Activated CD4-positive, alpha-beta memory T cell treated with anti-CD3 and anti-CD28 coated beads, Interleukin-2, amount 10 ng/mL, durations not matched to agents 7 days and 5 days (primary cell): ENCODE measurements around the gene OPA3. TPM values are rescaled to one million over a fixed set of nuclear protein-coding genes. Genes with fewer than 3 reads are reported as not detected.
"Not testable (repeated sequence)": the region's sequence is repeated elsewhere in the genome, so short reads cannot be mapped to it uniquely, and the experiment has no call there.

Experiments used
- CTCF ChIA-PET: fragments of 350-600 bp; sonication (Branson Sonifier 250); formaldehyde crosslinking; loops from one replicate; lab custom pipeline; 2021; ENCODE audit warnings: antibody characterized with exemption, inconsistent platforms; lab: Charles Lee
- POLR2A ChIA-PET: fragments of 350-600 bp; sonication (Branson Sonifier 250); formaldehyde crosslinking; loops from one replicate; lab custom pipeline; 2021; ENCODE audit warnings: antibody characterized with exemption; lab: Charles Lee
- DNase-seq: peaks from one replicate; pipeline ENCODE4 v3.0.0-alpha.2; 2020
- H3K27ac Mint-ChIP-seq: one replicate; pipeline ENCODE4 v1.8.0; 2021; ENCODE audit warnings: mild to moderate bottlenecking, mixed read lengths
- H3K27me3 Mint-ChIP-seq: one replicate; pipeline ENCODE4 v1.8.0; 2021; ENCODE audit warnings: mixed read lengths
- H3K36me3 Mint-ChIP-seq: one replicate; pipeline ENCODE4 v1.8.0; 2021; ENCODE audit warnings: low read depth, mixed read lengths
- H3K4me1 Mint-ChIP-seq: one replicate; pipeline ENCODE4 v1.8.0; 2021; ENCODE audit warnings: mixed read lengths
- H3K4me3 Mint-ChIP-seq: one replicate; pipeline ENCODE4 v1.8.0; 2021; ENCODE audit warnings: mild to moderate bottlenecking, mixed read lengths
- H3K9me3 Mint-ChIP-seq: one replicate; pipeline ENCODE4 v1.8.0; 2021; ENCODE audit warnings: mixed read lengths
- total RNA-seq, 2 experiments: library from RNA; stranded (reverse); gene quantifications; one replicate each; pipeline ENCODE4 v1.2.3, GENCODE V29; 2021

The OPA3 gene
- 10 to 100 TPM; 12.0 to 12.9 TPM for total RNA-seq

DNA sequence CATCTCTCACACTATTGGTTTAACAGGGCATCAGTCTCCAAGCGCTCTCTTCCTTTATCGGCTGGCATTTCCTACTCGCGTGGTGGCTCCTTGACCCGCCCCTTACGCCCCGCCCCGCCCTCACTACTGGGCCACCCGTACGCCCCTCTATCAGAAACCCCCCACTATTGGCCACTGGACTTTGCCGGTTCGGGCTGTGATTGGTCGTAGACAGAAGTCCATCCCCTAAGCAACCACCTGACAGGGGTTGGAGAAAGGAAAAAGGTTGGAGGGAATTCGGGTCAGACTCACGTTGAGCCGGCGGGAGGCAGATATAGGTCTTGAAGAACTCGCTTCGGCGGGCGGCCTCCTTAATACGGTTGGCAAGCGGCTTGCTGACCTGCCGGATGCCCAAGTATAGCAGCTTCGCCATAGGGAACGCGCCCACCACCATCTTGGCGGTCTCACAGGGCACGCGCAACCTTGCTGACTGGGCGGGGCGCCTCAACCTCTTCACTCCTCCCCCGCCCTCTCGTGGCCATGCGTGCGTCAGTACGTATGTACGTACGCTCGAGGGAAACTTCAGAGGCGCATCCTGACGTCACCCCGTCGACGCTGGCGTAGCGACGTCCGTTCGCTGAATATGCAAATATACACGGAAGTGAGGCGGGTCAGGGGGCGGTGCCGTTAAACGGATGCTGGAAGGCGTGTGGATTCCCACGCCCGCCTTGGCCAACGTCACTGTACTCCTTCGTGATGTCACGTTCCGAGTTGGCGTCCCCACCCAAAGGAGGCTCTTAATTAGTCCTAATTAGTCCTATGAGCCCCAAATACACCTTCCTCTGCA is at the start of gene OPA3:
OPA3 (minus strand) TSS at position 471 of the 826 bp plus-strand sequence; CDS start at position 433, 38 bp downstream.
- Mint-ChIP-seq H3K27ac (peak within 1 kb of the TSS; percentile 91), H3K27me3 (peaks cover 5% of the 10 kb centered on the region), H3K36me3 (peaks cover 17% of the 10 kb centered on the region), H3K9me3 (no peaks in the 10 kb centered on the region), H3K4me1 (peaks cover 22% of the 10 kb centered on the region), H3K4me3 (peak within 1 kb of the TSS; percentile 96)
- DNase-seq: peak; percentile 100
- POLR2A ChIA-PET: interaction anchor here (1.0 to 2.8 kb wide), 14 partner anchors 21 to 116 kb away, joined by 3 to 16 read pairs (median 4); partner anchors contain the start of genes EML2, FOSB, PPM1N and QPCTL
- CTCF ChIA-PET: interaction anchor here (1.0 to 4.2 kb wide), 7 partner anchors 13 to 108 kb away, joined by 3 to 23 read pairs (median 6); partner anchors contain the start of gene QPCTL

GRCh38 chr19:45632468-45633196 is 48.0 kb upstream of the OPA3 start:
- ChIA-PET POLR2A (interaction anchor here (4.3 kb wide), 1 partner anchor 9 kb away, joined by 21 read pairs; the partner anchor contains the start of gene EML2), CTCF (interaction anchor here (3.6 kb wide), 1 partner anchor 9 kb away, joined by 17 read pairs; no protein-coding TSS in a partner anchor)
- H3K27ac Mint-ChIP-seq: no peak overlapping the region
- peaks cover 25% of the 10 kb centered on the region for H3K4me1 Mint-ChIP-seq
- H3K36me3 Mint-ChIP-seq: peaks cover 29% of the 10 kb centered on the region
- H3K27me3 Mint-ChIP-seq: no peaks in the 10 kb centered on the region
- no peak overlapping the region for H3K4me3 Mint-ChIP-seq
- DNase-seq: peak; percentile 56
- no peaks in the 10 kb centered on the region for H3K9me3 Mint-ChIP-seq

GRCh38 chr19:45630463-45630862 is 45.9 kb upstream of the OPA3 start:
- Mint-ChIP-seq H3K4me1 (peaks cover 18% of the 10 kb centered on the region), H3K36me3 (peaks cover 37% of the 10 kb centered on the region), H3K9me3 (no peaks in the 10 kb centered on the region), H3K27ac (no peak overlapping the region), H3K4me3 (no peak overlapping the region), H3K27me3 (no peaks in the 10 kb centered on the region)
- DNase-seq: no peak
- ChIA-PET POLR2A (interaction anchor here (0.6 to 4.3 kb wide), 3 partner anchors 11 to 47 kb away, joined by 3 to 21 read pairs (median 3); partner anchors contain the start of gene EML2), CTCF (interaction anchor here (0.6 to 3.6 kb wide), 4 partner anchors 12 to 51 kb away, joined by 3 to 17 read pairs (median 6); no protein-coding TSS in a partner anchor)

DNA sequence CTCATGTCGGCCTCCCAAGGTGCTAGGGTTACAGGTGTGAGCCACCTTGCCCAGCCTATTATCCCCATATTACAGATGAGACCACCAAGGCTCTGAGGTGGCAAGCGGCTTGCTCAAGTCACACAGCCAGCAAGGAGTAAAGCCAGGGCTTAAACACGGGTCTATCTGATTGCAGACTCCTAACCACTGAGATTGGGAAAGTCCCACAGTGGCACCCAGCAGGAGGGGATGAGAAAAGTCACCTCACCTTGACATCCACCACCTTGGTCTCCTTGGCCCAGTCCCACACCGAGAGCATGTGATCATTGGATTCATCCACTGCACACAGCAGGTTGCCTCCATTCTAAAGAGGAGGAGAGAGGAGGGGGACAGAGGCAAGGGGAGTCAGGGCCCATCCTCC is 45.1 kb upstream of the OPA3 start:
- Mint-ChIP-seq H3K4me1 (peaks cover 18% of the 10 kb centered on the region), H3K9me3 (no peaks in the 10 kb centered on the region), H3K4me3 (no peak overlapping the region), H3K27me3 (no peaks in the 10 kb centered on the region), H3K36me3 (peaks cover 40% of the 10 kb centered on the region), H3K27ac (peak overlapping the region; percentile 47)
- ChIA-PET CTCF (interaction anchor here (3.6 kb wide), 1 partner anchor 12 kb away, joined by 17 read pairs; no protein-coding TSS in a partner anchor), POLR2A (interaction anchor here (4.3 kb wide), 1 partner anchor 12 kb away, joined by 21 read pairs; the partner anchor contains the start of gene EML2)
- DNase-seq: no peak

DNA sequence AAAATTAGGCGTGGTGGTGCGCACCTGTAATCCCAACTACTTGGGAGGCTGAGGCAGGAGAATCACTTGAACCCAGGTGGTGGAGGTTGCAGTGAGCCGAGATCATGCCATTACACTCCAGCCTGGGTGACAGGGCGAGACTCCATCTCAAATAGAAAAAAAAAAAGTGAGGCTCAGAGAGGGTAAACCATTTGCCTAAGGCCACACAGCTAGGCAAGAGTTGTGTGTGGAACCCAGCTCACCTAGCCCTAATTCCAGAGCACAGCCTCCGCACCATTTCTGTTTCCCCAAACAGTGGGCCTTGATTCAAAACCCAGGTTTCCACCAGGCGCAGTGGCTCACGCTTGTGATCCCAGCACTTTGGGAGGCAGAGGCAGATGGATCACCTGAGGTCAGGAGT is 43.6 kb upstream of the OPA3 start:
- DNase-seq, CTCF ChIA-PET, H3K4me3 Mint-ChIP-seq, H3K9me3 Mint-ChIP-seq, H3K27ac Mint-ChIP-seq, H3K27me3 Mint-ChIP-seq: not testable (repeated sequence)
- H3K36me3 Mint-ChIP-seq: peaks cover 51% of the 10 kb centered on the region
- peaks cover 18% of the 10 kb centered on the region for H3K4me1 Mint-ChIP-seq
- POLR2A ChIA-PET: interaction anchor here (1.3 kb wide), 1 partner anchor 14 kb away, joined by 3 read pairs; no protein-coding TSS in a partner anchor

GRCh38 chr19:45623984-45624383 is 39.4 kb upstream of the OPA3 start:
- Mint-ChIP-seq H3K27ac (no peak overlapping the region), H3K4me3 (no peak overlapping the region), H3K27me3 (no peaks in the 10 kb centered on the region), H3K36me3 (peaks cover 60% of the 10 kb centered on the region), H3K9me3 (no peaks in the 10 kb centered on the region), H3K4me1 (no peaks in the 10 kb centered on the region)
- ChIA-PET CTCF (no interaction called here), POLR2A (no interaction called here)
- DNase-seq: no peak

- no peaks in the 10 kb centered on the region for H3K27me3 Mint-ChIP-seq
- CTCF ChIA-PET: no interaction called here
- POLR2A ChIA-PET: interaction anchor here (1.2 kb wide), 1 partner anchor 20 kb away, joined by 3 read pairs; no protein-coding TSS in a partner anchor
These were observed 37.4 kb upstream of the OPA3 start for GRCh38 chr19:45621976-45622503.

DNA sequence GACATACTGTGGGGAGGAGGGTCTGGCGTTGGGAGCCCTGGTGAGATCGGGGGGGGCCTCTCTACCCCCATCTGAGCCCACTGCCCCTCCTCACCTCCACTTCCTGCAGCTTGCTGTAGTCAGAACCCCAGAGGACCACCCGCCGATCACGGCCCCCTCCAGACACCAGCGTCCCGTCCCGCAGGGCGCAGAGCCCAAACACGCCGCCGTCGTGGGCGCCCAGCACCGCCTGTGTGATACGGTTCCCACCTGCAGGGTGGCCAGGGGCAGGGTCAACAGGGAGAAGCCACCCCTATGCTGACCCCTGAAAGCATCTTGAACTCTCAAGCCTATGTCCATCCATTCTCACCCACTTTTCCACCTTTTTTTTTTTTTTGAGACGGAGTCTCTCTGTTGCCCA is 36.8 kb upstream of the OPA3 start:
- no peak for DNase-seq
- no peak overlapping the region for H3K4me3 Mint-ChIP-seq
- peaks cover 66% of the 10 kb centered on the region for H3K36me3 Mint-ChIP-seq
- POLR2A ChIA-PET: interaction anchor here (1.2 kb wide), 1 partner anchor 21 kb away, joined by 3 read pairs; no protein-coding TSS in a partner anchor
- no peak overlapping the region for H3K27ac Mint-ChIP-seq
- CTCF ChIA-PET: interaction anchor here (1.3 kb wide), 1 partner anchor 63 kb away, joined by 4 read pairs; no protein-coding TSS in a partner anchor
- no peaks in the 10 kb centered on the region for H3K27me3 Mint-ChIP-seq
- H3K4me1 Mint-ChIP-seq: no peaks in the 10 kb centered on the region
- H3K9me3 Mint-ChIP-seq: no peaks in the 10 kb centered on the region

More at GRCh38 chr19:45621976-45622503, 37.4 kb upstream of the OPA3 start:
- no peak overlapping the region for H3K4me3 Mint-ChIP-seq
- H3K9me3 Mint-ChIP-seq: no peaks in the 10 kb centered on the region
- H3K36me3 Mint-ChIP-seq: peaks cover 60% of the 10 kb centered on the region
- no peaks in the 10 kb centered on the region for H3K4me1 Mint-ChIP-seq
- DNase-seq: no peak
- no peak overlapping the region for H3K27ac Mint-ChIP-seq

DNA sequence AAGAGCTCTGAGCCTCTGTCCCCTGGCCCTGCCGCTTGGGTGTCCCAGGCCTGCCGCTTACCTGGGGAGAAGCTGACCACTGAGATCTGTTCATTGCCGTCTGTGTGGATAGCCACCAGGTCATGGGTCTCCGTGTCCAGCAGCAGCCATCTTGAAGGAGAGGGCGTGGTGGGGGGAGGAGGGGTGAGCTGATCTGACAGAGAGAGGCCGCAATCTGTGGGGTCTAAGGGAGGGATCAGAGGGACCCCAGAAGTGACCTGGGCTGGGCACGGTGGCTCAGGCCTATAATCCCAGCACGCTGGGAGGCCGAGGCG is 32.1 kb upstream of the OPA3 start:
- Mint-ChIP-seq H3K9me3 (no peaks in the 10 kb centered on the region), H3K4me1 (peaks cover 28% of the 10 kb centered on the region), H3K27me3 (no peaks in the 10 kb centered on the region), H3K36me3 (peaks cover 66% of the 10 kb centered on the region), H3K27ac (no peak overlapping the region), H3K4me3 (no peak overlapping the region)
- ChIA-PET CTCF (interaction anchor here (2.3 kb wide), 1 partner anchor 25 kb away, joined by 10 read pairs; no protein-coding TSS in a partner anchor), POLR2A (interaction anchor here (8.0 kb wide), 1 partner anchor 24 kb away, joined by 85 read pairs; the partner anchor contains the start of gene EML2)
- DNase-seq: no peak

DNA sequence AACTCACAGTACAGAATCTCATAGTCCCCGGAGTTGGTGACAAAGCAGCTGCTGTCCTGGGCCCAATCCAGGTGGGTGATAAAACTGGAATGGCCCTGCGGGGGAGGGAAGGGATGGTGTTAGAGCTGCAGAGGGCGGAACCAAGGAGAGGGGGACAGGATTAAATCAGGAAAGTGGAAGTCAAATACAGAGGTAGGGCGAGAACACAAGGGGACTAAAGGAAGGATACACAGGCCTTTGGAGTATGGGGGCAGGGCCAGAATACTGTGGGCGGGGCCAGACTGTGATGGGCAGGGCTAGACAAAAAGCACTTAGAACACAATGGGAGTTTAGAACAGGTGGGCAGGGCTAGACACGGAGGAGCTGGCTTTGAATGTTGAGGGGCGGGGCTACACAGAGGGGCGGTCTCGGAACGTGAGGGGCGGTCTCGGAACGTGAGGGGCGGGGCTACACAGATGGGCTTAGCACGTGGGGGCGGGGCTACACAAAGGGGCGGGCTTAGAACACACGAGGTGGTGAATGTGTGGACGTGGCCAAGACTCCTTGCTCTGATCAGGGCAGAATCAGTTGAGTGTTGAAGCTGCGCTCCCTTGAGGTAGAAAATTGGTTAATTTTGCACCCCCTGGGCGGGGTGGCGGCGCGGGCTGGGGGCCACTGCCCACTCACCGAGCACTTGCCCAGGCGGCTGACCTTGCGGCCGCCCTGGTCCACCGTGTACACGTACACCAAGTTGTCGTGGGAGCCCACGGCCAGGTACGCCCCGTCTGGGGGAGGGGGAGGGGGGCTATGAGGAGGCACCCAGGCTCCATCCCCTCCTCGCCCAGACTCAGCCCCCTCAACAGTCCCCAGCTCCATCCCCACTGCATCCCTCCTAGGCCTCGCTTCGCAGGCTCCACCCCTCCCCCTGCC is 31.4 kb upstream of the OPA3 start:
- Mint-ChIP-seq H3K27ac (peak overlapping the region; percentile 54), H3K4me1 (peaks cover 28% of the 10 kb centered on the region), H3K9me3 (no peaks in the 10 kb centered on the region), H3K36me3 (peaks cover 65% of the 10 kb centered on the region), H3K4me3 (no peak overlapping the region), H3K27me3 (no peaks in the 10 kb centered on the region)
- ChIA-PET POLR2A (interaction anchor here (8.0 kb wide), 1 partner anchor 25 kb away, joined by 85 read pairs; the partner anchor contains the start of gene EML2), CTCF (interaction anchor here (2.3 kb wide), 1 partner anchor 26 kb away, joined by 10 read pairs; no protein-coding TSS in a partner anchor)
- peak; percentile 86 for DNase-seq

GRCh38 chr19:45615056-45615455 is 30.5 kb upstream of the OPA3 start:
- peaks cover 68% of the 10 kb centered on the region for H3K36me3 Mint-ChIP-seq
- peak overlapping the region; percentile 90 for H3K27ac Mint-ChIP-seq

More at GRCh38 chr19:45615056-45615455, 30.5 kb upstream of the OPA3 start:
- H3K4me1 Mint-ChIP-seq: peaks cover 28% of the 10 kb centered on the region
- not testable (repeated sequence) for H3K27me3 Mint-ChIP-seq, H3K9me3 Mint-ChIP-seq, H3K4me3 Mint-ChIP-seq, DNase-seq
- ChIA-PET POLR2A (interaction anchor here (2.5 to 8.0 kb wide), 2 partner anchors 26 to 31 kb away, joined by 15 to 85 read pairs; partner anchors contain the start of genes EML2 and OPA3), CTCF (interaction anchor here (2.1 to 2.3 kb wide), 3 partner anchors 16 to 57 kb away, joined by 7 to 10 read pairs (median 8); no protein-coding TSS in a partner anchor)
